Osteoblast (primary cell): ENCODE results near the gene IGSF5. TPM values are rescaled to one million over a fixed set of nuclear protein-coding genes. Genes with fewer than 3 reads are reported as not detected.
A peak's percentile ranks its signal among the peaks of the same experiment; 100 is the strongest.

Experiments used
- DNase-seq: peaks from one replicate; pipeline ENCODE4 v3.0.0; 2011; ENCODE audit warnings: low spot score, mixed read lengths; ENCODE audit not compliant: insufficient read length; ENCODE audit errors: missing footprints
- H2AFZ ChIP-seq: 2 replicates; pipeline ENCODE4 v1.6.0; 2011; ENCODE audit warnings: mild to moderate bottlenecking, low read length
- H3K27ac ChIP-seq: 2 replicates; pipeline ENCODE4 v1.5.1; 2011; ENCODE audit warnings: mild to moderate bottlenecking, low read depth, low read length, moderate library complexity
- H3K27me3 ChIP-seq: 2 replicates; pipeline ENCODE4 v1.6.0; 2012; ENCODE audit warnings: mild to moderate bottlenecking, control low read depth, inconsistent platforms, low read length, moderate library complexity; ENCODE audit not compliant: insufficient read depth
- H3K36me3 ChIP-seq: 2 replicates; pipeline ENCODE4 v1.5.1; 2011; ENCODE audit warnings: mild to moderate bottlenecking, low read length, control low read depth, moderate library complexity; ENCODE audit not compliant: insufficient read depth
- H3K4me1 ChIP-seq: 2 replicates; pipeline ENCODE4 v1.5.1; 2011; ENCODE audit warnings: mild to moderate bottlenecking, low read length, control low read depth, moderate library complexity; ENCODE audit not compliant: insufficient read depth
- H3K4me2 ChIP-seq: 2 replicates; pipeline ENCODE4 v1.6.0; 2011; ENCODE audit warnings: mild to moderate bottlenecking, low read length; ENCODE audit not compliant: insufficient read depth
- H3K4me3 ChIP-seq: fragments of 200-600 bp; sonication (generic); 3 replicates; pipeline ENCODE4 v1.5.1; 2012; ENCODE audit warnings: mild to moderate bottlenecking, low read length, inconsistent platforms; ENCODE audit not compliant: insufficient read depth
- H3K79me2 ChIP-seq: 2 replicates; pipeline ENCODE4 v1.6.0; 2012; ENCODE audit warnings: mild to moderate bottlenecking, low read length, control low read depth, inconsistent platforms; ENCODE audit not compliant: insufficient read depth
- H3K9me3 ChIP-seq: 2 replicates; pipeline ENCODE4 v1.5.1; 2011; ENCODE audit warnings: low read depth, low read length, control low read depth
- H4K20me1 ChIP-seq: 2 replicates; pipeline ENCODE4 v1.6.0; 2012; ENCODE audit warnings: mild to moderate bottlenecking, low read length, control low read depth; ENCODE audit not compliant: insufficient read depth
- total RNA-seq: library from RNA; depleted of rRNA; stranded (reverse); fragments of >200 nt; gene quantifications from 2 replicates; pipeline ENCODE4 v1.2.3, GENCODE V29; 2012
- TF ChIP-seq, protein P1 (sequence below): IDR thresholded peaks from 2 replicates; pipeline ENCODE4 v1.5.1; 2011; ENCODE audit warnings: mild to moderate bottlenecking, low read depth, low read length, moderate library complexity; ENCODE audit errors: extremely low read depth

The IGSF5 gene
- total RNA-seq, 1 donor = not detected

- TF ChIP-seq, protein P1, sequence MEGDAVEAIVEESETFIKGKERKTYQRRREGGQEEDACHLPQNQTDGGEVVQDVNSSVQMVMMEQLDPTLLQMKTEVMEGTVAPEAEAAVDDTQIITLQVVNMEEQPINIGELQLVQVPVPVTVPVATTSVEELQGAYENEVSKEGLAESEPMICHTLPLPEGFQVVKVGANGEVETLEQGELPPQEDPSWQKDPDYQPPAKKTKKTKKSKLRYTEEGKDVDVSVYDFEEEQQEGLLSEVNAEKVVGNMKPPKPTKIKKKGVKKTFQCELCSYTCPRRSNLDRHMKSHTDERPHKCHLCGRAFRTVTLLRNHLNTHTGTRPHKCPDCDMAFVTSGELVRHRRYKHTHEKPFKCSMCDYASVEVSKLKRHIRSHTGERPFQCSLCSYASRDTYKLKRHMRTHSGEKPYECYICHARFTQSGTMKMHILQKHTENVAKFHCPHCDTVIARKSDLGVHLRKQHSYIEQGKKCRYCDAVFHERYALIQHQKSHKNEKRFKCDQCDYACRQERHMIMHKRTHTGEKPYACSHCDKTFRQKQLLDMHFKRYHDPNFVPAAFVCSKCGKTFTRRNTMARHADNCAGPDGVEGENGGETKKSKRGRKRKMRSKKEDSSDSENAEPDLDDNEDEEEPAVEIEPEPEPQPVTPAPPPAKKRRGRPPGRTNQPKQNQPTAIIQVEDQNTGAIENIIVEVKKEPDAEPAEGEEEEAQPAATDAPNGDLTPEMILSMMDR = no peak
- no peaks in the 10 kb centered on the region for H3K36me3 ChIP-seq
Observed at GRCh38 chr21:39851002-39851618, 106.1 kb downstream of the IGSF5 start.

More at GRCh38 chr21:39851002-39851618, 106.1 kb downstream of the IGSF5 start:
- DNase-seq = peak; percentile 13
- no peak overlapping the region for H2AFZ ChIP-seq
- H3K4me3 ChIP-seq = no peak overlapping the region
- no peaks in the 10 kb centered on the region for H3K4me1 ChIP-seq
- no peaks in the 10 kb centered on the region for H3K79me2 ChIP-seq
- H3K27ac ChIP-seq = no peak overlapping the region
- H3K4me2 ChIP-seq = no peak overlapping the region
- H3K9me3 ChIP-seq = no peaks in the 10 kb centered on the region
- H4K20me1 ChIP-seq = no peaks in the 10 kb centered on the region
- H3K27me3 ChIP-seq = no peaks in the 10 kb centered on the region

Other genes with a start within 250 kb of the IGSF5 start
- under 0.01 TPM in 2 replicates for gene B3GALT5, start 132.2 kb upstream of the IGSF5 start, total RNA-seq
- gene PCP4, start 122.3 kb downstream of the IGSF5 start, total RNA-seq = not detected in 2 replicates